Putamen (tissue), 1 donor: ENCODE results near the gene POU4F1.
"Not testable (repeated sequence)": the region's sequence is repeated elsewhere in the genome, so short reads cannot be mapped to it uniquely, and the experiment has no call there.

Source experiments
- DNase-seq: peaks from one replicate; pipeline ENCODE4 v3.0.0-alpha.2; 2016; ENCODE audit warnings: low spot score

Gene POU4F1, protein sequence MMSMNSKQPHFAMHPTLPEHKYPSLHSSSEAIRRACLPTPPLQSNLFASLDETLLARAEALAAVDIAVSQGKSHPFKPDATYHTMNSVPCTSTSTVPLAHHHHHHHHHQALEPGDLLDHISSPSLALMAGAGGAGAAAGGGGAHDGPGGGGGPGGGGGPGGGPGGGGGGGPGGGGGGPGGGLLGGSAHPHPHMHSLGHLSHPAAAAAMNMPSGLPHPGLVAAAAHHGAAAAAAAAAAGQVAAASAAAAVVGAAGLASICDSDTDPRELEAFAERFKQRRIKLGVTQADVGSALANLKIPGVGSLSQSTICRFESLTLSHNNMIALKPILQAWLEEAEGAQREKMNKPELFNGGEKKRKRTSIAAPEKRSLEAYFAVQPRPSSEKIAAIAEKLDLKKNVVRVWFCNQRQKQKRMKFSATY

DNA sequence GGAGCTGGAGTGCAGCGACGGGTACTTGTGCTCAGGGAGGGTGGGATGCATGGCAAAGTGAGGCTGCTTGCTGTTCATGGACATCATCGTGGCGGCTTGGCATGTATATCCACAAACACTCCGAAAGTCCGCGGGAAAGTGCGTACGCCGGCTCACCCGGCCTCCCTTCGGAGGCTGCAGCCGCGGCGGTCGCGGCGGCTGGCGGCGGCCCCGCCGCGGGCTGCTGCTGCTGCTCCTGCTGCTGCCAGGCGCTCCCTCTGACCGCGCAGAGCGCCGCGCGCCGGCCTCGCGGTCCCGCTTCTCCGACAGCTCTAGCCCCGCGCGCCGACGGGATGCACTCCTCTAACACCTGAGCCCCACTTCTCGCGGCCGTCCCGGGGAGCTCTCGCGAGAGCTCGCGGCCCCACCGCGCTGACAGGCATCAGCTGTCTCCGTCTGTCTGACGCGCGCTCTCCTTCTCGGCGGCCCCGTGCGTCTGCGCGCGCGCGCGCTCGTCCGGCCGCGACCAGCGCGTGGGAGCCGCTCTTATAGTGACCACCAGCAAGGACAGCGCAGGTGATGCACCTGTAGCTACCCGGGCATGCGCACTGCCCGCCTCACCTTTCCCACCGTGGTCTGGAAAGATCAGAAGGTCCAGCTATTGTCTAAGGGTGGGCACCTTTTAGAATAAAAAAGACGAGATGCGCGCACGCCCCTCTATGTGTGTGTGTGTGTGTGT lies at the start of gene POU4F1:
Gene POU4F1 (minus strand): TSS at position 313 of the 718 bp plus-strand sequence. CDS start 226 bp downstream, at position 87.
- DNase-seq = no peak

- DNase-seq = no peak
Measured at GRCh38 chr13:78652651-78653050, 49.3 kb upstream of the POU4F1 start.

DNA sequence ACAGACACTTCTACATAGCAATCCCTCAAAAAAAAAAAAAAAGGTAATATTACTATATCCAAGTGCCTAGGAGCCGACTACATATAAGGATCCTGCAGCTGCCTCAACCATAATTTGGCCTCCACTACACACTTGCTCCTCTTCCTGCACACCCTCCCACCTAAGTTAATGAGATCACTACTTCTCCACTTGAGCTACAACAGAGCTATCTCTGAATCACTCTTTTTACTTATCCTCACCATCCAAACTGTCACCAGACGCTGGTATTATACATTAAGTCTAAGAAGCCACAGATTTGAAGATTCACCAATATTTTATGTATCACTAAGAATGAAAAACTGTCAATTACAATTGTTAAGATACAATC lies 47.3 kb upstream of the POU4F1 start:
- DNase-seq = no peak

- DNase-seq = no peak
Measured at GRCh38 chr13:78649997-78650716, 46.8 kb upstream of the POU4F1 start.

GRCh38 chr13:78647109-78647678 lies 43.8 kb upstream of the POU4F1 start:
- not testable (repeated sequence) for DNase-seq

GRCh38 chr13:78638216-78638615 lies 34.9 kb upstream of the POU4F1 start:
- no peak for DNase-seq

GRCh38 chr13:78636495-78636894 lies 33.1 kb upstream of the POU4F1 start:
- DNase-seq = no peak

GRCh38 chr13:78632996-78633395 lies 29.6 kb upstream of the POU4F1 start:
- no peak for DNase-seq

DNA sequence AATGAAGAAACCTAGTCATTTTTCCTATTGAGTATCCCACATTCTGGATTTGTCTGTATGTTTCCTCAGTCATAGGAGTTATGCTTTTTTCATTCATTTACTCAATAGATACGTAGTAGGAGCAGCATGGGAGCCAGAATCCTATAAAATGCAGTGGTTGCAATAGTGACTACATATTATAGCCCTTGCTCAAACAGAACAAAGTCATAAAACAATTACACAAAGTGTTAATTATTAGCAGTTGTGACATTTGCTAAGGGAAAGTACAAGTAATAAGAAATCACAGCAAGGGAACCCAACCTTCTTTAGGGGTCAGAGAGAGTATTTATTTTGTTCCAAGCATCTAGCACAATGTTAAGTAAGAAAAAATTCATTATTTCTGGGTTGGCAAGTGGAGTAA lies 27.7 kb upstream of the POU4F1 start:
- DNase-seq = no peak

DNA sequence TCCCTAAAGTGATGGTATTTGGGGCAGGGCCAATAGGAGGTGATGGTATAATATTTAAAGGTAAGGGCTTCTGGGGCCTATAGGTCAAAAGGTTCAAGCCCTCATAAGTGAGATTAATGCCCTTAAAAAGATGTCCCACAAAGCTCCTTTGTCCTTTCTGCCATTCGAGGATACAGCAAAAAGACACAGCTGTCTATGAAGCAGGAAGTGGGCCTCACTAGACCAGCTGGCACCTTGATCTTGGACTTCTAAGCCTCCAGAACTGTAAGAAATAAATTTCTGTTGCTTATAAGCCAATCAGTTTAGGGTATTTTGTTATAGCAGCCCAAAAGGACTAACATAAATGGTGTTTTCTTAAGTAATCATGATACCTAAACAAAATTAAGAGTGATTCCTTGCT lies 27.2 kb upstream of the POU4F1 start:
- DNase-seq = no peak

DNA sequence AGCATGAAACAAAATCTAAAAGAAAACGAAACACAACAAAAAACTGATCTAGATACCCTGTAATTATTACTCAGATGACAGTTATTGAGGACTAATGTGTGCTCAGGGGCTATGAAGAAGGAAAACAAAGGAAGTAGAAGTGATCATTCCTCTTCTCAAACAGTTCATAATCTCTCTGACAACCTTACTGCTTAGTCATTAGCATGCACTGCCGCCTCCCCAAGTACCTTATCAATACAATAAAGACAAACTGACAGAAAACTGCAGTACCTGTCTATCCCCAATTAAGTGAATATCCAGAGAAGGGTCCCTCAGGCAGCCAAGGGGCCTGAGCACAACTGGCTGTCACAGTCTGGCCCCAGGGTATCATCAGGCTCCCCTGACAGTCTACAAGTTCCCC lies 22.0 kb upstream of the POU4F1 start:
- no peak for DNase-seq

- DNase-seq = no peak
Measured at GRCh38 chr13:78623132-78623531, 19.8 kb upstream of the POU4F1 start.

GRCh38 chr13:78620936-78621470 lies 17.7 kb upstream of the POU4F1 start:
- DNase-seq = no peak

DNA sequence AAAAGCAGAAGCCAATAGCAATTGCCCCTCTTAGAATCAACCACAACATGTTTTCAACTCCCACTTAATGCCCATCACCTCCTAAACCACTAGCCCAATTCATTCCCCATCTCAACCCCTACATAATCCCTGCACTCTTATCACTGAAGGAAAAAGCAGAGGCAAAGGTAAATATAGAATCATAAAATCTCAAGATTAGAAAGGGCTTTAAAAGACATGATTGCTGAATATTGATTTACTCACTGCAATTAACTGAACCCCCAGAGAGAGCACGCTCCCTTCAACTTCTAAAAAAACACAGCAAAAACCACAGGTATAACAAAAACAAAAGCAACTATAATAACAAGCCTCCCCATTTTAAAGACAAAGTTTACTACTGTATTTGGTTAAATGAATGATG lies 15.1 kb upstream of the POU4F1 start:
- no peak for DNase-seq

DNA sequence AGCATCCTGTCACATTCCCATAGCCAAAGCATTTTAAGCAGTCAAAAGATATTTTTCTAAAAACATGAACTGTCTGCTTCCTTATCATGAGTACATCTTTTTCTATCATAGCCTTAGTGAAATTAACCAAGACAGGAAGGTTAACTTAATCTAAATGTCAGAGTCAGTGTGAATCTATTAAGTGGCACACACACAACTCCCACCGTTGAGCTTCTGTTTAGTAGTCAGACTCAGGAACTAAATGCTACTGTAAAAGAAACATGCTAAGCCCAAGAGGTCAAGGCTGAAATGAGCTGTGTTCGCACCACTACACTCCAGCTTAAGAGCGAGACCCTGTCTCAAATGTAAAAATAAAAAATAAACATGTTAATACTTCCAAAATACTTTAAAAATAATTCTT lies 7.7 kb upstream of the POU4F1 start:
- DNase-seq = no peak

GRCh38 chr13:78610381-78610883 lies 7.1 kb upstream of the POU4F1 start:
- DNase-seq = no peak

DNA sequence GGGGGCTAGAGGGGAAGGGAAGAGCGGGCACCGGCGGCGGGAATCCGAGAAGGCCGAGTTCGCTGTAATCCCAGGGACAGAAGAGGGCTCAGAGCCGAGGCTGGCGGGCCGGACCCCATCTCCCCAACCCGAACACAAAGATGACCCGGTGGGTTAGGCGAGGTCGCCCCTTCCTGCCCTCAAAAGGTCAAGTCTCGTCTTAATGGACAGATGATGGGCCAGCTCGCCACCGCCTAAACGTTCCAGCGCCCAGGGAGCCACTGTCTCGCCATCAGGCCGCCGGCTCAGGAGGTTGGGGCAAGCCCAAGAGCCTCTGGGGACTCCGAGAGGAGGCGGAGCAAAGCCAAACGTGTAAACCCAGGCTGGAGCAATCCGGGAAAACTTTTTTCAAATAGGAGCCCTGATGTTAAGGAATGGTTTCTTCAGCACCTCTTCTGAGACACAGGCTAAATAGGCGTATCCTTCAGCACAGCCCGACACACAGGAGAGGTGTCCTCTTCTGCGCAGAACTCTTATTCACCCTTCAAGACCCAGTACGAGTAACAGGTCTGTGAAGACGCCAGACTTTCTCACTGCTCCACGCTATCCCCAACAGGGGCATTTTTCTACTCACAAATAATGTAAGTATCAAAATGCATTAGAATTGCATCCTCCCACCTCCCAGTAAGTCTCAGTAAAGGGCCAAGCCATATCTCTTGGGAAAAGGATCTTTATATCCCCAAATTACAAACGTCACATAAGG lies 6.3 kb upstream of the POU4F1 start:
- DNase-seq = no peak

- DNase-seq = no peak
Measured at GRCh38 chr13:78608688-78609463, 5.5 kb upstream of the POU4F1 start.

DNA sequence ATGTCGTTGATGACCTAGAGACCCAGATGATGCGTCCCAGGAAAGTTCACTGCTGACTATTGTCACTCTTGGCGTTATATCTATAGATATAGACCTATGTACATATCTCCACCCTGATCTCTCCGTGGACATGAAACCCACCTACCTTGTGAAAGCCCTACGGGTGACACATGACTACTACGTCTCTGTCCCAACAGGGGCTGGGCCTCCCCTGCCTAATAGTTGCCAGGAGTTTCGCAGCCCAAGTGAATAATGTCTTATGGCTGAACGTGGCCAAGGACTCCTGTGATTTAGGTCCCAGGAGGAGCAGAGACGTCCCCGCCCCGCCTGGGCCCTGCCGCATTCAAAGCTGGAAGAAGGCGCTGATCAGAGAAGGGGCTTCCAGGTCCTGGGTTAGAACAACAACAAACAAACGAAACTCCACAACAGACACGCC lies 4.9 kb upstream of the POU4F1 start:
- no peak for DNase-seq
